Transverse colon (tissue), 4 donors: ENCODE results near the gene SPTB. TPM values are rescaled to one million over a fixed set of nuclear protein-coding genes. Genes with fewer than 3 reads are reported as not detected.

ENCODE experiments used
- DNase-seq: peaks from one replicate; pipeline ENCODE4 v3.0.0-alpha.2; 2019
- H3K27ac ChIP-seq, 4 donors: fragments of 200-600 bp; sonication (generic); 2 replicates each; pipeline ENCODE4 v1.5.1; 2016 to 2018; ENCODE audit warnings: inconsistent platforms in 4 of 4
- H3K27me3 ChIP-seq: fragments of 200-600 bp; sonication (generic); 2 replicates; pipeline ENCODE4 v1.5.1; 2017; ENCODE audit warnings: inconsistent platforms
- H3K36me3 ChIP-seq, 4 donors: fragments of 200-600 bp; sonication (generic); 2 replicates each; pipeline ENCODE4 v1.5.1; 2017 to 2019; ENCODE audit warnings: inconsistent platforms in 4 of 4
- H3K4me1 ChIP-seq, 4 donors: fragments of 200-600 bp; sonication (generic); 2 replicates each; pipeline ENCODE4 v1.5.1; 2017 to 2020; ENCODE audit warnings: inconsistent platforms in 4 of 4
- H3K4me3 ChIP-seq, 4 donors: fragments of 200-600 bp; sonication (generic); 1 replicate in 1 of 4; 2 replicates in 3 of 4; pipeline versions ENCODE4 v1.5.1 to v1.6.1; 2017 to 2019; ENCODE audit warnings: inconsistent platforms in 4 of 4
- H3K9me3 ChIP-seq, 2 donors: fragments of 200-600 bp; sonication (generic); 2 replicates each; pipeline ENCODE4 v1.5.1; 2017 to 2019; ENCODE audit warnings: inconsistent platforms in 2 of 2
- EP300 ChIP-seq: sonication (generic); formaldehyde crosslinking; IDR thresholded peaks from one replicate; pipeline ENCODE4 v1.6.1; 2017; ENCODE audit warnings: antibody characterized with exemption, low read depth
- POLR2A ChIP-seq: fragments of 450-650 bp; IDR thresholded peaks from one replicate; pipeline ENCODE4 v1.6.1; 2016; ENCODE audit warnings: antibody characterized with exemption, mild to moderate bottlenecking, moderate library complexity
- POLR2AphosphoS5 ChIP-seq, 3 donors: sonication (generic); formaldehyde crosslinking; IDR thresholded peaks; one replicate each; pipeline ENCODE4 v1.6.1; 2016; ENCODE audit warnings: antibody characterized with exemption in 3 of 3
- WGBS, 2 donors: methylation state at CpG; one replicate each; pipeline ENCODE4 v1.1.5; 2018; ENCODE audit warnings: low coverage in 1 of 2; 5-methylcytosine and 5-hydroxymethylcytosine counted together
- in situ Hi-C, 4 donors: fragments of 200-750 bp; cut with MboI; loops; one replicate each; pipeline versions ENCODE4 v1.15.0 to v1.15.1; 2017; ENCODE audit warnings: low sequenced_read_pairs in 3 of 4, low pct_ligation_motif_present in 1 of 4, low pct_unique_long_range_greater_than_20kb in 1 of 4
- intact Hi-C: fragments of 100-400 bp; cut with DNase I; formaldehyde crosslinking; loops from one replicate; pipeline ENCODE4 v1.15.1; 2023; ENCODE audit warnings: low total_unique reads
- total RNA-seq, 4 donors: library from RNA; depleted of rRNA; stranded (reverse); fragments of >200 nt; gene quantifications; one replicate each; pipeline ENCODE4 v1.1.0, GENCODE V29; 2016
- TF ChIP-seq, protein P1 (sequence below), 5 experiments: fragments of 200-600 bp in 3 of 5; fragments of 450-650 bp in 2 of 5; sonication (generic) in 3 of 5; IDR thresholded peaks; 1 replicate in 2 of 5; 2 replicates in 3 of 5; pipeline ENCODE4 v1.5.1; 2016 to 2017; ENCODE audit warnings: antibody characterized with exemption in 5 of 5, inconsistent platforms in 3 of 5, mild to moderate bottlenecking in 2 of 5, moderate library complexity in 1 of 5

The SPTB gene
- total RNA-seq, 4 donors from 2014 or later: 0.20 to 0.96 (median 0.58) TPM

DNA sequence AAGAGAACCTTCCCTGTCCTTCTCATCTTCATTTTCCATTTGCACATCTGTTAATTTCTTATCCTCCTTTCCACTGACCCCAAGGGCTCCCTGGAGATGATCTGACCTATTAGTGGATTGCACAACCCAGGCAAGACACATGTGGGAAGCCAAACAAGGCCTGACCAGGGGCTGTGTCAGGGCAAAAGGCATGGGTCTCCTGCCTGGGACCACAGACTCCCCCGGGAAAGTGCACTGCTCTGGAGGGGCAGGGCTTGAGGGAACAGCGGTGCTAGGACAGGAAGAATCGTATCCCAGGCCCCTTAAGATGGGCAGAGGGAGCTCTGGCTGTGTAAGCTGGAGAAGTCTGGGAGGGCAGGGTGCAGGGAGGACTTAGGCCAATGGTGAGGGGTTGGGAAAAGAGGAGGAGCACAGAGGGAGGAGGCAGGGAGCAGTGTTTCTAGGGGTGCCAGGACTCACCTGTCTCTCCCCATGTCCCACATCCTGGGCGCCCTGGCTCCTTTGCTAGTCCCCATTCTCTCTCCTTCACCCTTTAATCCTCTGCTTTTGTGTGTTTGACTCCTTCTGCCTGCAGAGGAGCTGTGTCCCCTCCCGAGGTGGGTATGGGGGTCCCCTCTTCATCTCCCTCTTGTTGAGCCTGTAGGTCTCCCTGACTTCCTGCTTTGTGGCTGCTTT lies 150.2 kb downstream of the SPTB start:
- 70 to 80% methylated on average over 3 to 5 of the region's 5 CpGs for WGBS, 2 donors
- H3K9me3 ChIP-seq: no peaks in the 10 kb centered on the region
- H3K4me1 ChIP-seq: peaks cover 16 to 45% (median 33%) of the 10 kb centered on the region in 4 donors
- no peak overlapping the region for H3K4me3 ChIP-seq
- intact Hi-C loops: no loop called here
- no peak for TF ChIP-seq POLR2A
- no peak for TF ChIP-seq EP300
- TF ChIP-seq, protein P1, sequence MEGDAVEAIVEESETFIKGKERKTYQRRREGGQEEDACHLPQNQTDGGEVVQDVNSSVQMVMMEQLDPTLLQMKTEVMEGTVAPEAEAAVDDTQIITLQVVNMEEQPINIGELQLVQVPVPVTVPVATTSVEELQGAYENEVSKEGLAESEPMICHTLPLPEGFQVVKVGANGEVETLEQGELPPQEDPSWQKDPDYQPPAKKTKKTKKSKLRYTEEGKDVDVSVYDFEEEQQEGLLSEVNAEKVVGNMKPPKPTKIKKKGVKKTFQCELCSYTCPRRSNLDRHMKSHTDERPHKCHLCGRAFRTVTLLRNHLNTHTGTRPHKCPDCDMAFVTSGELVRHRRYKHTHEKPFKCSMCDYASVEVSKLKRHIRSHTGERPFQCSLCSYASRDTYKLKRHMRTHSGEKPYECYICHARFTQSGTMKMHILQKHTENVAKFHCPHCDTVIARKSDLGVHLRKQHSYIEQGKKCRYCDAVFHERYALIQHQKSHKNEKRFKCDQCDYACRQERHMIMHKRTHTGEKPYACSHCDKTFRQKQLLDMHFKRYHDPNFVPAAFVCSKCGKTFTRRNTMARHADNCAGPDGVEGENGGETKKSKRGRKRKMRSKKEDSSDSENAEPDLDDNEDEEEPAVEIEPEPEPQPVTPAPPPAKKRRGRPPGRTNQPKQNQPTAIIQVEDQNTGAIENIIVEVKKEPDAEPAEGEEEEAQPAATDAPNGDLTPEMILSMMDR (IDR thresholded peaks at IDR 0.05): no peak
- TF ChIP-seq POLR2AphosphoS5 (IDR thresholded peaks at IDR 0.05): no peak
- no peaks in the 10 kb centered on the region for H3K27me3 ChIP-seq
- H3K27ac ChIP-seq: no peak overlapping the region
- H3K36me3 ChIP-seq: peaks cover 0 to 43% (median 21%) of the 10 kb centered on the region in 4 donors
- in situ Hi-C loops: no loop called here
- no peak for DNase-seq

DNA sequence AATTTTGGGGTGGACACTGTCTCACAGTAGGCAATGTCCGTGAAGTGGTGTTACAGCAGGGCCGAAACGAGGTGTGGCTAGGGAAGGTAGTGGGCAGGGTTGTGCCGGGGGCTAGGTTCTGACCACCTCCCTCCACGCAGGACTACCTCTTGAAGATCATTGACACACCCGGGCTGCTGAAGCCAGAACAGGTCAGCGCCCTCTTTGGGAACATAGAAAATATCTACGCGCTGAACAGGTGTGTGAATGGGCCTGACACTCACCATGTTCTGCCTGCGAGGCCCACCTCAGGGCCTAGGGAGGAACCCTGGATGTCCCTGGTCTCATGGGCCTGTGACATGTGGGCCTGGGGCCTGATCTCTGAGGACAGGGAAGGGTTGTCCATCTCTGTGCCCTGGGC lies 150.9 kb downstream of the SPTB start:
- in situ Hi-C loops: no loop called here
- intact Hi-C loops: no loop called here
- Histone ChIP-seq H3K27me3 (no peaks in the 10 kb centered on the region), H3K4me3 (no peak overlapping the region), H3K4me1 (peaks cover 23 to 45% (median 40%) of the 10 kb centered on the region in 4 donors), H3K27ac (no peak overlapping the region), H3K9me3 (no peaks in the 10 kb centered on the region), H3K36me3 (peaks cover 0 to 42% (median 21%) of the 10 kb centered on the region in 4 donors)
- no peak for DNase-seq
- no peak for TF ChIP-seq EP300
- TF ChIP-seq, protein P1 (IDR thresholded peaks at IDR 0.05): no peak
- no peak for TF ChIP-seq POLR2AphosphoS5 (IDR thresholded peaks at IDR 0.05)
- TF ChIP-seq POLR2A: no peak
- 95% methylated on average over 10 of the region's 10 CpGs; no CpG with 5 or more reads in 1 of the 2 donors for WGBS, 2 donors

DNA sequence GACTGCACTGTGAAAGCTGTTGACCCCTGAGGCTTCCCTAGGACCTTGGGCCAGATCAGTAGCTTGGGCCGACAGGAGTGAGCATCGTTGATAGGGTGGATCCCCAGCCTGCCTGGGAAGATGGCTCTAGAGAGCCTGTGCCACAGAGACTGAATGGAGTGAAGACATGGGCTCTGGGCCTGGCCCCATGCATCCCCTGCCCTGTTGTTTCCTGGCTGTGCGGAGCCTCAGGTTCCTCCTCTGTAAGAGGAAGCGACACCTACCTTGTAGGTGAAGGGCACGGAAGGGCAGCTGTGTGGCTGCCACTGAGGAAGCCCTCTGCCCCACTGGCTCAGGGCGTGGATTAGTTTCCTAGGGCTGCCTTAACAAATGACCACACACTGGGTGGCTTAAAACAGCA lies 151.6 kb downstream of the SPTB start:
- Histone ChIP-seq H3K36me3 (peaks cover 0 to 39% (median 17%) of the 10 kb centered on the region in 4 donors), H3K27me3 (no peaks in the 10 kb centered on the region), H3K4me1 (peaks cover 31 to 48% (median 46%) of the 10 kb centered on the region in 4 donors), H3K4me3 (no peak overlapping the region), H3K27ac (peak overlapping the region in 2 of 4 donors; percentile 67 to 91), H3K9me3 (no peaks in the 10 kb centered on the region)
- TF ChIP-seq, protein P1 (IDR thresholded peaks at IDR 0.05): no peak
- TF ChIP-seq POLR2A (no peak), POLR2AphosphoS5 (IDR thresholded peaks at IDR 0.05) (no peak), EP300 (no peak)
- in situ Hi-C loops: no loop called here
- WGBS, 2 donors: 67% methylated on average over 6 of the region's 6 CpGs; no CpG with 5 or more reads in 1 of the 2 donors
- intact Hi-C loops: no loop called here
- DNase-seq: no peak

DNA sequence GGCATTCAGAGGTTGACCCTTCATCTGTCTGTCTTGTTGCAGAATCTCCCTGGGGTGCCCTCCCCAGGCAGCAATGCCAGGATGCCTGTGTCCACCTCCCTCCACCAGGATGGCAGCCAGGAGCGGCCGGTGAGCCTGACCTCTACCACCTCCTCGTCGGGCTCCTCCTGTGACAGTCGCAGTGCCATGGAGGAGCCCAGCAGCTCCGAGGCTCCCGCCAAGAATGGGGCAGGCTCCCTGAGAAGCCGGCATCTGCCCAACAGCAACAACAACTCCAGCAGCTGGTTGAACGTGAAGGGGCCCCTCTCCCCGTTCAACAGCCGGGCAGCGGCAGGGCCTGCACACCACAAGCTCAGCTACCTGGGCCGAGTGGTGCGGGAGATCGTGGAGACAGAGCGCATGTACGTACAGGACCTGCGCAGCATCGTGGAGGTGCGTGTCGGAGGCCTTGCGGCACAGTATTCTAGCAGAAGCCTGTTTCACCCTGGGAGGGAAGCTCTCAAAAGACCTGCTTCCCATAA lies 152.1 kb downstream of the SPTB start:
- 93% methylated on average over 18 of the region's 22 CpGs; no CpG with 5 or more reads in 1 of the 2 donors for WGBS, 2 donors
- peaks cover 32 to 53% (median 50%) of the 10 kb centered on the region in 4 donors for H3K4me1 ChIP-seq
- peaks cover 0 to 34% (median 15%) of the 10 kb centered on the region in 4 donors for H3K36me3 ChIP-seq
- no peaks in the 10 kb centered on the region for H3K27me3 ChIP-seq
- DNase-seq: no peak
- H3K27ac ChIP-seq: peak overlapping the region in 3 of 4 donors; percentile 67 to 91 (median 71)
- H3K4me3 ChIP-seq: no peak overlapping the region
- no peaks in the 10 kb centered on the region for H3K9me3 ChIP-seq
- in situ Hi-C loops (no loop called here), intact Hi-C loops (no loop called here)
- TF ChIP-seq, protein P1 (IDR thresholded peaks at IDR 0.05): no peak
- TF ChIP-seq POLR2AphosphoS5 (IDR thresholded peaks at IDR 0.05) (no peak), POLR2A (no peak), EP300 (no peak)
